ENCODE data around the gene TMEM229A. TPM values are rescaled to one million over a fixed set of nuclear protein-coding genes. Genes with fewer than 3 reads are reported as not detected.
"Not testable (repeated sequence)": the region's sequence is repeated elsewhere in the genome, so short reads cannot be mapped to it uniquely, and the experiment has no call there.

Gene TMEM229A
- not detected for total RNA-seq

DNA sequence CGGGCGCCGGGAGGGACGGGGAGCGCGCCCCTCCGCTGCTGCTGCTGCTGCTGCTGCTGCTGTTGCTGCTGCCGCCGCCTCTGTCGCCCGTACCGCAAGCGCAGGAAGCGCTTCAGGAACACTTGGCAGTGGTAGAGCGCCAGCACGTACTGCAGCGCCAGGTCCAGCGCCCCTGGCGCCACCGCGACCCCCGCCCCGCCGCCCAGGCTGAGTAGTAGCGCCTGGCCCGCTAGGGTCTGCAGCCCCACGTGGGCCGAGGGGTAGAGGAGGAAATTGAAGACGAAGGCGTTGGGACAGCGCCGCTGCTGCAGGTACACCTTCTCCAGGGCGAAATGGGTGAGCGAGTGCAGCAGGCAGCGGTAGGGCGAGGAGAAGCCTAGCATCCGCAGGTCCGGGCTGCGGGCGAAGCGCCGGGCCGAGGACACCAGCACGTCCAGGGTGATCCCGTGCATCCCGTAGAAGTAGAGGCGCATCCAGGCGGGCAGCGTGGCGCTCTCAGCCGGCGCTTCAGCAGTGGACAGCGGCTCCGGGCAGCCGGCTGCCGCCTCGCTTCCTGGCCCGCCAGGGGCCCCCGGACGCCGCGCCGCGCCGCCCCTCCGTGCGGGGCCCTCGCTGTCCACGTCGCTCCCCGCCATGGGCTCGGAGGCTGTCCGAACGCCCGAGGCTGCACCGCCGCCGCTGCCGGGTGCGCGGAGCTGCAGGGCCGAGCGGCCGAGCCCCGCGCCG lies at the start of gene TMEM229A:
Gene TMEM229A, minus strand, starts transcription at position 699 of the 726 bp plus-strand sequence. Its CDS starts 64 bp downstream, at position 635.
- TF ChIP-seq POLR2A (IDR thresholded peaks at IDR 0.05), result no peak
- TF ChIP-seq, protein P1, sequence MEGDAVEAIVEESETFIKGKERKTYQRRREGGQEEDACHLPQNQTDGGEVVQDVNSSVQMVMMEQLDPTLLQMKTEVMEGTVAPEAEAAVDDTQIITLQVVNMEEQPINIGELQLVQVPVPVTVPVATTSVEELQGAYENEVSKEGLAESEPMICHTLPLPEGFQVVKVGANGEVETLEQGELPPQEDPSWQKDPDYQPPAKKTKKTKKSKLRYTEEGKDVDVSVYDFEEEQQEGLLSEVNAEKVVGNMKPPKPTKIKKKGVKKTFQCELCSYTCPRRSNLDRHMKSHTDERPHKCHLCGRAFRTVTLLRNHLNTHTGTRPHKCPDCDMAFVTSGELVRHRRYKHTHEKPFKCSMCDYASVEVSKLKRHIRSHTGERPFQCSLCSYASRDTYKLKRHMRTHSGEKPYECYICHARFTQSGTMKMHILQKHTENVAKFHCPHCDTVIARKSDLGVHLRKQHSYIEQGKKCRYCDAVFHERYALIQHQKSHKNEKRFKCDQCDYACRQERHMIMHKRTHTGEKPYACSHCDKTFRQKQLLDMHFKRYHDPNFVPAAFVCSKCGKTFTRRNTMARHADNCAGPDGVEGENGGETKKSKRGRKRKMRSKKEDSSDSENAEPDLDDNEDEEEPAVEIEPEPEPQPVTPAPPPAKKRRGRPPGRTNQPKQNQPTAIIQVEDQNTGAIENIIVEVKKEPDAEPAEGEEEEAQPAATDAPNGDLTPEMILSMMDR (IDR thresholded peaks at IDR 0.05), result no peak
- no peak within 1 kb of the TSS for H3K4me3 ChIP-seq (ENCODE audit: low read depth, poor library complexity, severe bottlenecking)
- DNase-seq (ENCODE audit: low spot score in 2 of 2), result no peak
- intact Hi-C loops (cut with DNase I; ENCODE audit: low total_unique reads), result no loop called here
- 2% methylated on average over 35 to 38 of the region's 87 CpGs for WGBS, 2 donors

DNA sequence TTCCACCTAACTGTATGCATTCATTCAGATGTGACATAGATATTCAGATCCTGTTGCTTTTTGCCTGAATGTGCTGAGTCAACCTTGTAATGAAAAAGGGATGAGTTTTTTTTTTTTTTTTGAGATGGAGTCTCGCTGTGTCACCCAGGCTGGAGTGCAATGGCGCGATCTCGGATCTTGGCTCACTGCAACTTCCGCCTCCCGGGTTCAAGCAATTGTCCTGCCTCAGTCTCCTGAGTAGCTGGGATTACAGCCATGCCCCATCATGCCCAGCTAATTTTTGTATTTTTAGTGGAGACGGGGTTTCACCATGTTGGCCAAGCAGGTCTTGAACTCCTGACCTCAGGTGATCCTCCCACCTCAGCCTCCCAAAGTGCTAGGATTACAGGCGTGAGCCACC lies 49.4 kb upstream of the TMEM229A start:
- intact Hi-C loops (cut with DNase I; ENCODE audit: low total_unique reads), result not testable (repeated sequence)

DNA sequence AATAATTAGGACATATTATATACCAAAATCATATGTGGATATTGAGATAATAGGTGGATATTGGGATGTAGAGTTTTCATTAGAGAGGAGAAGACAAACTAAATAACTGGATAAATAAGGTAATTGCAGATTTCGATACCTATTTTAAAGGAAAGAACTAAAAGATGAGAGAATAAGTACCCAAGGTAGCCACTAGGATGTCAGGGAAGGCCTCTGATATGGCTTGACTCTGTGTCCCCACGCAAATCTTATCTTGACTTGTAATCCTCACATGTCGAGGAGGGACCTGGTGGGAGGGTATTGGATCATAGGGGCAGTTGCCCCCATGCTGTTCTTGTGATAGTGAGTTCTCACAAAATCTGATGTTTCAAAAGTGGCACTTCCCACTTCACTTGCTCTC lies 44.7 kb upstream of the TMEM229A start:
- WGBS, 2 donors, result 47 to 69% methylated on average over 3 of the region's 3 CpGs
- TF ChIP-seq POLR2A (IDR thresholded peaks at IDR 0.05), result no peak
- TF ChIP-seq, protein P1 (IDR thresholded peaks at IDR 0.05), result no peak
- no peak overlapping the region for H3K4me3 ChIP-seq (ENCODE audit: low read depth, poor library complexity, severe bottlenecking)
- DNase-seq (ENCODE audit: low spot score in 2 of 2), result no peak
- intact Hi-C loops (cut with DNase I; ENCODE audit: low total_unique reads), result no loop called here

More for the DNA sequence above, 49.4 kb upstream of the TMEM229A start:
- WGBS, 2 donors, result 95 to 96% methylated on average over 8 of the region's 8 CpGs
- DNase-seq (ENCODE audit: low spot score in 2 of 2); H3K4me3 ChIP-seq (ENCODE audit: low read depth, poor library complexity, severe bottlenecking): not testable (repeated sequence)

DNA sequence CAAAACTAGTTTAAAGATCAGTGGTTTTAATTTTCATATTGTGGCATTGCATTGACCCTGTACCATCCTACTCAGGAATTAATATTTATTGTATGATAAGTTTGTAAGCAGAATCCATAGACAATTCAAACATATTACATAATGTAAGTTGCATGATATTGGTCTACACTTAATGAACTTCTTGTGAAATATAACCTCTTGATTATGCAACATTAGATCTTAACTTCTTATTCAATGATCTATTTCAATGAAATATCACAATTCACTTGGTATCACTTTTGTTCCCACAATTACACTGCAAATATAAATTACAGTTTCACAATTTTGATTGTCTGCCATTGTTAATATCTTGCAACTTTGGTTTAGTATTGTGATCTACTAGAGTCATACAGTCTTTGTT lies 44.0 kb upstream of the TMEM229A start:
- no peak for DNase-seq (ENCODE audit: low spot score in 2 of 2)
- H3K4me3 ChIP-seq (ENCODE audit: low read depth, poor library complexity, severe bottlenecking), result no peak overlapping the region
- no peak for TF ChIP-seq POLR2A (IDR thresholded peaks at IDR 0.05)
- TF ChIP-seq, protein P1 (IDR thresholded peaks at IDR 0.05), result no peak
- intact Hi-C loops (cut with DNase I; ENCODE audit: low total_unique reads), result no loop called here

DNA sequence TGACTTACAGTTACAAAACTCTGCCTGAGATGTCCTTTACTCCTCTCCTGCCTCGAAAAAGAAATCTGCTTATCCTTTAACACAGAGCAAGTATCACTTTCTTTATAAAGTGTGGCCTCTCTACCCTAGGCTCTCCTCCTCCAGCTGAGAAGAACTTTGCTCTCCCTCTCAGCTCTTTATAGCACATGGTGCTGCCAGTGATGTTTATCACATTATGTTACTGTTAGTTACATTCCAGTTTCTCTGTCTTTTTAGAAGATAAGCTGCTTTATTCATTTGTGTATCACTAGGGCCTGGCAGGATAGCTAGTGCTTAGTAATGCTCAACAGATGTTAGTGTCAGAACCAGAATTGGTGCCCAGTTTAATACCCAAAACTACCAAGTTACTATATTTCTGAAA lies 41.1 kb upstream of the TMEM229A start:
- no peak for TF ChIP-seq POLR2A (IDR thresholded peaks at IDR 0.05)
- TF ChIP-seq, protein P1 (IDR thresholded peaks at IDR 0.05), result no peak
- WGBS, 2 donors, result 74 to 77% methylated on average over 1 of the region's 1 CpG
- intact Hi-C loops (cut with DNase I; ENCODE audit: low total_unique reads), result no loop called here
- no peak for DNase-seq (ENCODE audit: low spot score in 2 of 2)
- H3K4me3 ChIP-seq (ENCODE audit: low read depth, poor library complexity, severe bottlenecking), result no peak overlapping the region

DNA sequence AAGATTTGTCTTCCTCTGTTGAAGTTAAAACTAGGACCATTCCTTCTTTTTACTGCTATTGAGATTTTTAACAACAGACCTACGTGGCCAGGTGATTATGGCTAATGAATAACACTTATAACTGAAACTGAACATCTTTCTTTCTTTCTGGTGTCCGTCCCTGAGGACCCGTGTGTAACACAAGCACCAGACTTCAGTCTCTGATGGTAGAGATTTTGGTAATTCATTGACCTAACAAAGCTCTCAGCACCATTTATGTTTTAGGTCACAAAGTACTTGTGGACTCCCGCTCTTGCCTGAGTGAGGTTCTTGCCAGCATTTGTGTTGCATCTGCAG lies 40.4 kb upstream of the TMEM229A start:
- no peak for TF ChIP-seq POLR2A (IDR thresholded peaks at IDR 0.05)
- TF ChIP-seq, protein P1 (IDR thresholded peaks at IDR 0.05), result no peak
- no peak overlapping the region for H3K4me3 ChIP-seq (ENCODE audit: low read depth, poor library complexity, severe bottlenecking)
- DNase-seq (ENCODE audit: low spot score in 2 of 2), result no peak
- WGBS, 2 donors, result 80 to 83% methylated on average over 4 of the region's 4 CpGs
- intact Hi-C loops (cut with DNase I; ENCODE audit: low total_unique reads), result no loop called here

All from lower leg skin (tissue), 4 donors.